WERI-Rb-1 (cell line): ENCODE results near the gene GJA1.
"Not testable (repeated sequence)": the region's sequence is repeated elsewhere in the genome, so short reads cannot be mapped to it uniquely, and the experiment has no call there.

ENCODE experiments used
- DNase-seq: peaks from one replicate; pipeline ENCODE4 v3.0.0-alpha.2; 2020
- H3K27ac ChIP-seq: fragments of 250-450 bp; sonication (Bioruptor Pico); 2 replicates; pipeline ENCODE4 v1.5.1; 2020; ENCODE audit warnings: mild to moderate bottlenecking, moderate library complexity
- H3K27me3 ChIP-seq: fragments of 250-450 bp; sonication (Bioruptor Pico); 2 replicates; pipeline ENCODE4 v1.5.1; 2021; ENCODE audit warnings: mild to moderate bottlenecking, low read depth, moderate library complexity; ENCODE audit not compliant: insufficient read depth, severe bottlenecking
- H3K36me3 ChIP-seq: fragments of 250-450 bp; sonication (Bioruptor Pico); 2 replicates; pipeline ENCODE4 v1.5.1; 2020; ENCODE audit warnings: mild to moderate bottlenecking, moderate library complexity
- H3K4me3 ChIP-seq: 2 replicates; pipeline ENCODE4 v1.5.1; 2011; ENCODE audit warnings: low read depth, mild to moderate bottlenecking, control low read depth, low read length
- H3K9me3 ChIP-seq: fragments of 250-450 bp; sonication (Bioruptor Pico); 2 replicates; pipeline ENCODE4 v1.5.1; 2021; ENCODE audit warnings: mild to moderate bottlenecking, moderate library complexity; ENCODE audit not compliant: severe bottlenecking
- CTCF ChIP-seq: IDR thresholded peaks from 2 replicates; pipeline ENCODE4 v1.5.1; 2011; ENCODE audit warnings: low read depth, mild to moderate bottlenecking, control low read depth, inconsistent platforms, low read length

Gene GJA1

GRCh38 chr6:121439475-121439874 lies 4.0 kb downstream of the GJA1 start:
- Histone ChIP-seq H3K9me3 (no peaks in the 10 kb centered on the region), H3K36me3 (no peaks in the 10 kb centered on the region), H3K4me3 (no peak overlapping the region), H3K27ac (no peak overlapping the region), H3K27me3 (no peaks in the 10 kb centered on the region)
- DNase-seq, result no peak
- no peak for TF ChIP-seq CTCF

DNA sequence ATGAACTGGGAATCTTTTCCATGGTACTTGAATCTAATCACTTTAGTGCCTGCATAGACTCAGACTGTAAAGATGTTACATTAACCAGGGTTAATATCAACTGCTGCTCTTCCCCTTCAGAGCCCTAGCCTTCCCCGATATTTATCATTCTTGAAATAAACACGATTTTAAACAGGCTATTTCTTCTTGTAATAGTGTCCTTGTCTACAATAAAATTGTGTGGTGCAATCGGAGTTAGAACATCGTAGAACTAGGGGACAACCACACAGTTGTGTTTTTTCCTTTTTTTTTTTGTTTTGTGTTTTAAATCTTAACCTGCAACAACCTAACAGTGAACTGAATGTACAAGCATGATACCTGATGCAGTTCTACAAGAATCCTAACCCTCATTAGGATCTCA lies 4.5 kb downstream of the GJA1 start:
- no peak overlapping the region for H3K27ac ChIP-seq
- no peak overlapping the region for H3K4me3 ChIP-seq
- TF ChIP-seq CTCF, result no peak
- no peaks in the 10 kb centered on the region for H3K9me3 ChIP-seq
- H3K27me3 ChIP-seq, result no peaks in the 10 kb centered on the region
- DNase-seq, result no peak
- H3K36me3 ChIP-seq, result no peaks in the 10 kb centered on the region

DNA sequence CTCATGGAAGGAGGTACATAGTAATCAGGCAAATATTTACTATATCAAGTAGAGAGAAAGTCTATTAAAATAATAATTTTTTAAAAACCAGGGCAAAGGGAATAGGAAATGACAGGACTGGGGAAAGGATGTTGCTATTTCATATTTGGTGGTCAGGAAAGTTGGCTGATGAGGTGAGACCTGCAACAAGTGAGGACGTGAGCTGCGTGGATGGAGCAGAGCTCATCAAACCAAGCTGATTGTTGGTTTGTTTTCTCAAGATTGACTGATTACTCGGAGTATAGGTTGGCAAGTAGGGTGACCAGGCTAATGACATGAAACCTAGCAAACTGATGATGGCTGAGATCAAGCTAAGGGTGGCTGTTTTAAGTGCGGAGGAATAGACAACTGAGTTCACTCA lies 6.0 kb downstream of the GJA1 start:
- TF ChIP-seq CTCF, result no peak
- no peak overlapping the region for H3K4me3 ChIP-seq

GRCh38 chr6:121442576-121442975 lies 7.1 kb downstream of the GJA1 start:
- H3K36me3 ChIP-seq, result no peaks in the 10 kb centered on the region
- DNase-seq, result no peak
- no peak overlapping the region for H3K4me3 ChIP-seq
- no peaks in the 10 kb centered on the region for H3K27me3 ChIP-seq
- H3K9me3 ChIP-seq, result no peaks in the 10 kb centered on the region
- H3K27ac ChIP-seq, result no peak overlapping the region
- no peak for TF ChIP-seq CTCF

More for the DNA sequence above, 6.0 kb downstream of the GJA1 start:
- H3K36me3 ChIP-seq, result no peaks in the 10 kb centered on the region
- DNase-seq, result no peak
- H3K27me3 ChIP-seq, result no peaks in the 10 kb centered on the region
- H3K27ac ChIP-seq, result no peak overlapping the region
- no peaks in the 10 kb centered on the region for H3K9me3 ChIP-seq

GRCh38 chr6:121443971-121444541 lies 8.6 kb downstream of the GJA1 start:
- Histone ChIP-seq H3K9me3 (no peaks in the 10 kb centered on the region), H3K4me3 (no peak overlapping the region), H3K27ac (no peak overlapping the region), H3K27me3 (no peaks in the 10 kb centered on the region), H3K36me3 (no peaks in the 10 kb centered on the region)
- no peak for DNase-seq
- no peak for TF ChIP-seq CTCF

GRCh38 chr6:121446705-121447104 lies 11.3 kb downstream of the GJA1 start:
- H3K27me3 ChIP-seq, H3K27ac ChIP-seq, H3K36me3 ChIP-seq, H3K4me3 ChIP-seq, H3K9me3 ChIP-seq, DNase-seq: not testable (repeated sequence)

DNA sequence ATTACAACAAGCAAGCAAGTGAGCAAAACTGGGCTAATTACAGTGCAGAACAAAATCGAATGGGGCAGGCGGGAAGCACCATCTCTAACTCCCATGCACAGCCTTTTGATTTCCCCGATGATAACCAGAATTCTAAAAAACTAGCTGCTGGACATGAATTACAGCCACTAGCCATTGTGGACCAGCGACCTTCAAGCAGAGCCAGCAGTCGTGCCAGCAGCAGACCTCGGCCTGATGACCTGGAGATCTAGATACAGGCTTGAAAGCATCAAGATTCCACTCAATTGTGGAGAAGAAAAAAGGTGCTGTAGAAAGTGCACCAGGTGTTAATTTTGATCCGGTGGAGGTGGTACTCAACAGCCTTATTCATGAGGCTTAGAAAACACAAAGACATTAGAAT lies 12.3 kb downstream of the GJA1 start:
- not testable (repeated sequence) for H3K27me3 ChIP-seq, DNase-seq, H3K36me3 ChIP-seq, H3K27ac ChIP-seq, H3K4me3 ChIP-seq, H3K9me3 ChIP-seq

GRCh38 chr6:121448528-121448927 lies 13.1 kb downstream of the GJA1 start:
- H3K36me3 ChIP-seq, result not testable (repeated sequence)

More at GRCh38 chr6:121448528-121448927, 13.1 kb downstream of the GJA1 start:
- not testable (repeated sequence) for H3K27ac ChIP-seq, H3K27me3 ChIP-seq, H3K4me3 ChIP-seq, H3K9me3 ChIP-seq, DNase-seq
